A673 (cell line): ENCODE results near the gene RAE1.

Experiments
- CTCF ChIP-seq: fragments of 300-800, 200-600 bp; sonication (generic); conservative IDR thresholded peaks from 2 replicates; pipeline ENCODE4 v1.5.1; 2017; ENCODE audit warnings: low read depth, mild to moderate bottlenecking, antibody characterized with exemption, low read length, moderate library complexity, mixed read lengths
- EZH2 ChIP-seq: fragments of 200-600 bp; sonication (generic); IDR thresholded peaks from 2 replicates; pipeline ENCODE4 v1.6.1; 2017; ENCODE audit warnings: borderline replicate concordance, low read depth, mild to moderate bottlenecking, mixed read lengths, antibody characterized with exemption, low read length; ENCODE audit not compliant: poor library complexity, severe bottlenecking

DNA sequence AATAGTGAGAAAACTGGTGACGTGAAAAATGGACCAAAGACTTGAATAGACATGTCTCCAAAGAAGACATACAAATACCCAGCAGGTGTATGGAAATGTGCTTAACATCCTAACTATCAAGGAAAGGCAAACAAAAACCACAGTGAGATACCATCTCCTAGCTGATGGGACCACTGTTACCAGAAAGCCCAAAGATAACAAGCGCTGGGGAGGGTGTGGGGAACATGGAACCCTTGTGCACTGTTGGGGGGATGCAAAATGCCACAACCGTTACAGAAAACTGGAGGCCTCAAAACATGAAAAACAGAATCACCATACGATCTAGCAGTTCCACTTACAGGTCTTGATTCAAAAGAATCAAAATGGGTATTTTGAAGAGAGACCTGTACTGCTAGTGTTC lies 20.3 kb downstream of the RAE1 start:
- TF ChIP-seq CTCF: no peak
- TF ChIP-seq EZH2: no peak
